HG03442 (cell line): Measurements from ENCODE around the gene TMEM186.
A peak's percentile ranks its signal among the peaks of the same experiment; 100 is the strongest.
"Not testable (repeated sequence)": the region's sequence is repeated elsewhere in the genome, so short reads cannot be mapped to it uniquely, and the experiment has no call there.

Experiments used
- ATAC-seq: cut with Tn5 transposase; IDR thresholded peaks from one replicate; pipeline ENCODE4 v1.9.1; 2021; ENCODE audit warnings: mild to moderate bottlenecking, moderate library complexity; ENCODE audit not compliant: unreplicated experiment

TMEM186 gene, protein sequence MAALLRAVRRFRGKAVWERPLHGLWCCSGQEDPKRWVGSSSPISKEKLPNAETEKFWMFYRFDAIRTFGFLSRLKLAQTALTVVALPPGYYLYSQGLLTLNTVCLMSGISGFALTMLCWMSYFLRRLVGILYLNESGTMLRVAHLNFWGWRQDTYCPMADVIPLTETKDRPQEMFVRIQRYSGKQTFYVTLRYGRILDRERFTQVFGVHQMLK

GRCh38 chr16:8797364-8798173, at the start of gene TMEM186, which contains the start of gene PMM2:
Gene TMEM186, minus strand, starts transcription at chr16:8797639. Its CDS starts 25 bp downstream, at chr16:8797614.
Gene PMM2, plus strand, starts transcription at chr16:8797839. Its CDS starts 44 bp downstream, at chr16:8797883.
- peak; percentile 94 for ATAC-seq

DNA sequence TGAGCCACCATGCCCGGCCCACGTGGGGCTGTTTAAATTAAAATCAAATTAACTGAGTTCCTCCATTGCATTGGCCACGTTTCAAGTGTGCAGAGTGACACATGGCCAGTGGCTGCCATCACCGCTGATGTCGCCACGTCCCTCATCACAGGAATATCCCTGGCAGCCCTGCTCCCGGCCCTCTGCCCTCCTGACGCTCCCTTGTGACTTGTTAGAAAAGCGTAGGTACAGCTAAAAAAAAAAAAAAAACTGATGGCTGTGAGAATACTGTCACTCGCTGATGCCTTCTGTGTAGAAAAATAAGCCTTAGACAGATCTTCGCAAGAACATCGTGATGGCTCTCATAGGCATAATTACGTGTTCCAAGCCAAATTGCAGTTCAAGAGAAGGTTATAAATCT, 49.7 kb upstream of the TMEM186 start:
- no peak for ATAC-seq

GRCh38 chr16:8846401-8846932, 49.0 kb upstream of the TMEM186 start:
- ATAC-seq: no peak

DNA sequence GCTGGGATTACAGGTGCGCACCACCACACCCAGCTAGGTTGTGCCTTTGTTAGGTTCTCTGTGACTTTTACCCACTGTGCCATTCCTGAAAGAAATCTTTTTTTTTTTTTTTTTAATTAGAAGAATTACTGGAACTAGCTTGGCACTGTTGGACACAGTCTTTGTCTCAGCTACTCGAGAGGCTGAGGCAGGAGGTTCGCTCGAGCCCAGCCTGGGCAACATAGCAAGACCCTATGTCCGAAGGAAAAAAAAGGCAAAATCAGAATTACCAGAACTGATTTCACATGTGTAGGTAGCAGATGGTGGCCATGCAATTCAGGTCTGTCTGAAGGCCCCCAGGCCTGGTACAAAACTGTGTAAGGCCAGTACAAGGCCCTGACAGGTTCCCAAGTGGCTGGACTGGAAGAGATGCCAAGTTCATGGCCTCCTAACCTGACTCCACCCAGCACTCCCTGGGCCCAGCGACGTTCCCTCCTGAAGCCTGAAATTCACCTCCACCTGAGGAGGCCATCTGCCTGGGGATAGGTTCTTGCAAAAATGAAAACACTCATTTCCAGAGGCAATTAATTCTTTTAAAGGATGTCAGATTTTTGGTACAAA, 48.4 kb upstream of the TMEM186 start:
- no peak for ATAC-seq

DNA sequence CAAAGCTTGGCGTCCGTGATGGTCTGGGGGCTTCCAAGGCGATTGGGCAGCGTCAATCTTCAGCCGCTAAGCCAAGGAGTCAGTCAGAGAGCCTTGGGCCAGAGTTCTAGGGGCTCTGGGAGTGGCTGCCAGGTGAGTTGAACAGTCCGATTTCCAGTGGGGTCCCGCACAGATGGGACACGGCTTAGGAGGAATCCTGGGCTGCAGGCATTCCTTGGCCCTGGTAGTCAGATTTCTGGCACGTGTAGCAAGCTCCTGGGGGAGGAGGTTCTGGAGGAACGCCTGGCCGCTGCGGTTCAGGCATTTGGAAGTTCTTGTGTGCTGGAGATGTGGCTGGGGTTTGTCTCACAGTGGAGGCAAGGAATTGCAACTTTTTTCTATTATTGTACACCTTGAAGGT, 45.9 kb upstream of the TMEM186 start:
- ATAC-seq: not testable (repeated sequence)

DNA sequence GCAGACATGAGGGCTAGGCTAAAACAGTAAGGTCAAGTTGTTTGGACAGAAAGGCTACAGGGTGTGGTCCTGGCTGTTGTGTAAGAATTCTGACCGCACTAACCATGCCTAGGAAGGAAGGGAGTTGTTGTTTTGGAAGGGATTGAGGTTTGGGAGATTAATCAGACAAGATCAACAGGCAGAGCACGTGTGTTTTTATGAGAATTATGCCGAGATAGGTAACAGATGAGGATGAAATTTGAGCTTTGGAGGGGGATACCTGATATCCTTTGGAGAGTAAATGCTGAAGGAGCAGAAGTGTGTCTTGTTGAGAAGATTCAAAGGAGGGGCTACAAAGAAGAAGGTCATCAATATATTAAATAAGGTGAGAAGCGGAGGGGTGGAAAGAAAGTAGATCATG, 44.6 kb upstream of the TMEM186 start:
- ATAC-seq: not testable (repeated sequence)

DNA sequence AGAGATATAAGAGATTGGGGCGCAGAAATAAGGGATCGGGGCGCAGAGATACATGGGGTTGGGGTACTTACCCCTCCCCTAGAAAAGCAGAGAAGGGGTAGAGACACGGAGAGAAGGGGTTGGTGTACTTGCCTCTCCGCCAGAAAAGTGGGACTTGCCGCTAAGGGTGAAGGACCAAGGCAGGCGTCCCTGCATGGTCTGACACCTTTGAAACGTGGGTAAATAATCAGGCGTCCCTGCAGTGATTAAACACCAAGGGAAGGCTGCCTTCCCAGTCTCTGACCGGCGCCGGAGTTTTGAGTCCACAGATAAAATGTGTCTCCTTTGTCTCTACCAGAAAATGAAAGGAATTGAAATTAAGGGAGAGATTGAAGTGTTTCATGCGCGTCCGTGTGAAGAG, 40.2 kb upstream of the TMEM186 start:
- not testable (repeated sequence) for ATAC-seq

DNA sequence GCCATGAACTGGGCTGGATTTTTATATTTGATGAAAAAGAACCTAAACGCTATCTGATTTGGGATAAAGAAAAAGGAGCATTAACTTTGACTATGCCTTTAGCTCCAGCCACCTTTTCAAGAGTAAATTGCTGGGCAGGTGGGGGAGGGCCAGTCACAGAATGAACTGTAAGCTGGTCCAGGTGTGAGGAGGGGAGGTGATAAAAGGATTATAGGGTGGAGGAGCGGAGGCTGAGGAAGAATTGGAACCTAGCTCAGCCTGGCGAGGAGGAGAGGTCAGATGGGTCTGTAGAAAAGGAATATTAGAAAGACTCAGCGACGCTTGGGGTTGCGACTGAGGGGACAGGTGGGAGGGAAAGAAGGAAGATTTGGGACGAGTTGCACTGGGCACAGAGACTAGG, 39.4 kb upstream of the TMEM186 start:
- ATAC-seq: not testable (repeated sequence)

GRCh38 chr16:8832717-8833105, 35.3 kb upstream of the TMEM186 start:
- ATAC-seq: no peak

GRCh38 chr16:8831871-8832716, 34.7 kb upstream of the TMEM186 start:
- no peak for ATAC-seq

DNA sequence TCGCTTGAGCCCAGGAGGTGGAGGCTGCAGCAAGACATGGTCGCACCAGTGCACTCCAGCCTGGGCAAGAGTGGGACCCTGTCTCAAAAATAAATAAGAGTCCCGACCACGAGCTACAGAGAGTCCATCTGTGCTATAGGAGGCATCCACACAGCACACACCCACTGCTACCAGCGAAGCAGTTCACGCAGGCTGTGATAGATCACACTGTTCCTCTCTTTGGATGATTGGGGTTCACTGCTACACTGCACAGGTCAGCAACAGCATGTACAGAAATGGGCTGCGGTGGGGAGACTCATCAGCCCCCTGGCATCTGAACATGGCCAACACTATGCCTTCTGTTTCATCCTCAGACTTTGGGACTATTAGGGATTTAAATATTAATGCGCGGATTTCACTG, 34.0 kb upstream of the TMEM186 start:
- no peak for ATAC-seq

GRCh38 chr16:8828541-8829165, 31.2 kb upstream of the TMEM186 start:
- no peak for ATAC-seq

GRCh38 chr16:8826278-8826879, 28.9 kb upstream of the TMEM186 start:
- no peak for ATAC-seq

- no peak for ATAC-seq
These were observed 25.0 kb upstream of the TMEM186 start for GRCh38 chr16:8822403-8822802.

DNA sequence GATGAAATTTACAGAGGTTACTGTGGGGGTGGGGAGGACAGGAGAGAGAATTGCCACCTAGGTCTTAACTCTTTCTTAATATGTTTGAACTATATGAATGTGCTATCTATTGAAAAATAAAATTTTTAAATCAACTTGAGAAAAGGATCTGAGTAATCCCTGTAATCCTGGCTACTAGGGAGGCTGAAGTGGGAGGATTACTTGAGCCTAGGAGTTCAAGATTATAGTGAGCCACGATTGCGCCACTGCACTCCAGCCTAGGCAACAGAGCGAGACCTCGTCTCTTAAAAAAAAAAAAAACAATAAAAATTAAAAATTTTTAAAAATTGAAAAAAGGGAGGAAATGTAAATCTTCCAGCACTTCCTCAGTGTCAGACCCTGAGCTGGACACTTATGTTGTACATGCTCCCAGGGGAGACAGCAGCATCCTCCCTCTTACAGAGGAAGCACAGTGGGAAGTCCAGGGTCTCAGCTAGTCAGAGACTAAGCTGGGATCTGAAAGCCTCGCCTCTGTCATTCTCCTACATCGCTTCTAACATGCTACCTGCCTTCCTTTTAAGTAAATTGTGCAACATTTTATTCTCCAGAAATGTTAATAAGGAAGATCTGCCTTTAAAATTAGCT, 22.1 kb upstream of the TMEM186 start:
- no peak for ATAC-seq

DNA sequence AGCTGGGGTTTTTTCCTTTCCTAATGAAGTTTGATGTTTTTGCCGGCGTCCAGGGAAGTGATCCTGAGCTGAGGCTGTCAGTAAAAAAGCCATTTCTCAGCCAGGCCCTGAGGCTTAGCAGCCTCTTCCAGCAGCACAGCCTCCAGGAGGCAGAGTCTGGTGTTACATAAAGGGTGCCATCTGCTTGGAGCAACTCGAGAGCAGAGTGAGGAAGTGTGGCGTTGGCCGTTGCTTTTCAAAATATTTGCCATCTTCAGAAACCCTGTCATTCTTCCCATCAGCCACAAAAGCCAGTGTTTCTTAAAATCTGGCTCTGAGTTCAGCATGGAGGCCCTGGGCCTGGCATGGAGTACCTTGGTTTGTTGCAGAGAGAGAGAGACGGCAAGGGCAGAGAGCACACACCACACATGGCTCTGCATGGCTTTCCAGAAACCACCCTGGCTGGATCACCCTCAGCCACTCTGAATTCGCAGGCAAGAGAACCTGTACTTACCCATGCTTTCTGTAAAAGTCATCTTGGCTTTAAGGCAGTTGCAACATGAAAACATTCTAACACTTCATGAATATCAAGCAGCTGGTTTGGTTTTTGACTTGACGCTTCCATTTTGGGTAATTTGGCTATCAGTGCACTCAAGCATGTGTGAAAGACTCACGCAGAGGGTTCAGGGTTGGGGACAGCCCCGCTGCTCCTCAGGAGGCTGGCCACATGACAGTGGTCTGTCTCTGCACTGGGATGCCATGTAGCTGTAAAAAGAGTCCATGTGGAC, 21.2 kb upstream of the TMEM186 start:
- ATAC-seq: peak; percentile 88

DNA sequence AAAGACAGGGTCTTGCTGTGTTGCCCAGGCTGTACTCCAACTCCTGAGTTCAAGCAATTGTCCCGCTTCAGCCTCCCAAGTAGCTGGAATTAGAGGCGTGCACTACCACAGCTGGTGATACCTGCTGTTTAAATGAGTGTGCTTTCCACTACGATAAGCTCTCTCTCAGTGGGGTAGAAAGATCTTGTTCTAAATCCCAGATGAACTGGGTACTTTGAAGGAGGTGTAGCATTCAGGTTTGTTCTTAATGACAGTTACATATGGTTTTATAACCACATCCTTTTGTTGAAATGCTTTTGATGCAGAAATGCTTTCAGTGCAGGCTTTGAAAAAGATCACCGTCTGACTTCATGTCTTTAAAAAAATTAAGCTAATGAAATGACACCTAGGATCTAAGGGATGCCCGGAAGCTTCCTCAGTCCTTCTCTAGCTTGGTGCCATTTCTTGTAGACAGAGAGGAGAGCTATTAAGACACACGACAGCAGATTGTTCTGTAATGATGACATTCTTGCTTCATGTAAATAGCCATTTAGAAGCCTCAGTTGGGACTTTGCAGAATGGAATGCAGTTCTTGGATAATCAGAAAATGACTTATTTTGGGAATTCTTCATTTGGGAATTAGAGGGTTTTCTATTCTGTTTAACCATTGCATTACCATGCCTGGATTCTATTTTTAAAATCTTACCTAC, 19.7 kb upstream of the TMEM186 start:
- ATAC-seq: no peak
